WTC11 (cell line): Measurements from ENCODE around the gene RFTN1. TPM values are rescaled to one million over a fixed set of nuclear protein-coding genes. Genes with fewer than 3 reads are reported as not detected.

ENCODE experiments used
- ATAC-seq: fragments of 200-7000 bp; cut with Tn5 transposase; 2 replicates; pipeline ENCODE4 v1.10.0; 2021; ENCODE audit warnings: mild to moderate bottlenecking, moderate library complexity
- CTCF ChIA-PET: fragments of 300-600 bp; sonication (Branson Sonifier 250); formaldehyde crosslinking; loops from one replicate; lab custom pipeline; 2021; ENCODE audit warnings: antibody characterized with exemption; lab: Charles Lee
- POLR2A ChIA-PET: fragments of 350-600 bp; sonication (Branson Sonifier 250); formaldehyde crosslinking; loops from one replicate; lab custom pipeline; 2021; ENCODE audit warnings: antibody characterized with exemption; lab: Charles Lee
- DNase-seq: peaks from one replicate; pipeline ENCODE4 v3.0.0; 2021; ENCODE audit warnings: low spot score
- H3K27ac Mint-ChIP-seq: 2 replicates; pipeline ENCODE4 v1.8.0; 2021; ENCODE audit warnings: mixed read lengths
- H3K27me3 Mint-ChIP-seq: 2 replicates; pipeline ENCODE4 v1.8.0; 2021; ENCODE audit warnings: low read depth, mild to moderate bottlenecking, moderate library complexity, mixed read lengths
- H3K36me3 Mint-ChIP-seq: 2 replicates; pipeline ENCODE4 v1.8.0; 2021; ENCODE audit warnings: mixed read lengths
- H3K4me1 Mint-ChIP-seq: 2 replicates; pipeline ENCODE4 v1.8.0; 2022; ENCODE audit warnings: mixed read lengths
- H3K4me3 Mint-ChIP-seq: 2 replicates; pipeline ENCODE4 v1.8.0; 2021; ENCODE audit warnings: mild to moderate bottlenecking, moderate library complexity, mixed read lengths
- H3K9me3 Mint-ChIP-seq: 2 replicates; pipeline ENCODE4 v1.8.0; 2021; ENCODE audit warnings: mixed read lengths
- AFF4 ChIP-seq: sonication (generic); formaldehyde crosslinking; IDR thresholded peaks from 2 replicates; pipeline ENCODE4 v1.8.1; 2023; ENCODE audit warnings: mild to moderate bottlenecking, missing genetic modification reagents, borderline replicate concordance
- AR ChIP-seq: fragments of 250-450 bp; sonication (Bioruptor Pico); IDR thresholded peaks from 2 replicates; pipeline ENCODE4 v1.9.0; 2021; ENCODE audit warnings: mild to moderate bottlenecking
- ATF3 ChIP-seq: sonication (generic); formaldehyde crosslinking; conservative IDR thresholded peaks from 2 replicates; pipeline ENCODE4 v1.8.1; 2022; ENCODE audit warnings: mild to moderate bottlenecking, missing genetic modification reagents
- CTCF ChIP-seq: fragments of 200-600 bp; IDR thresholded peaks from 2 replicates; pipeline ENCODE4 v1.8.0; 2022; ENCODE audit warnings: antibody characterized with exemption
- E2F4 ChIP-seq: sonication (generic); formaldehyde crosslinking; IDR thresholded peaks from 2 replicates; pipeline ENCODE4 v1.8.1; 2022; ENCODE audit warnings: low read depth, mild to moderate bottlenecking, moderate library complexity, missing genetic modification reagents, borderline replicate concordance
- GABPB1 ChIP-seq: sonication (generic); formaldehyde crosslinking; IDR thresholded peaks from 2 replicates; pipeline ENCODE4 v1.8.1; 2023; ENCODE audit warnings: mild to moderate bottlenecking, missing genetic modification reagents
- HMGA2 ChIP-seq: fragments of 250-450 bp; sonication (Bioruptor Pico); IDR thresholded peaks from 2 replicates; pipeline ENCODE4 v1.4.0; 2021; ENCODE audit warnings: mild to moderate bottlenecking, moderate library complexity
- SMAD3 ChIP-seq: sonication (generic); formaldehyde crosslinking; IDR thresholded peaks from 2 replicates; pipeline ENCODE4 v1.8.0; 2022; ENCODE audit warnings: missing genetic modification reagents, mild to moderate bottlenecking, borderline replicate concordance
- TP53 ChIP-seq: sonication (generic); formaldehyde crosslinking; IDR thresholded peaks from 2 replicates; pipeline ENCODE4 v1.8.1; 2023; ENCODE audit warnings: mild to moderate bottlenecking, missing genetic modification reagents
- ZNF396 ChIP-seq: fragments of 250-450 bp; sonication (Bioruptor Pico); IDR thresholded peaks from 2 replicates; pipeline ENCODE4 v1.8.0; 2021; ENCODE audit warnings: mild to moderate bottlenecking, moderate library complexity, borderline replicate concordance
- ZNF512 ChIP-seq: sonication (generic); formaldehyde crosslinking; IDR thresholded peaks from 2 replicates; pipeline ENCODE4 v1.8.1; 2022; ENCODE audit warnings: missing genetic modification reagents, borderline replicate concordance
- total RNA-seq: library from RNA; stranded (reverse); gene quantifications from 3 replicates; pipeline ENCODE4 v1.2.3, GENCODE V29; 2021

The RFTN1 gene
- total RNA-seq, 1 experiment from 2014 or later: 3.8 TPM

GRCh38 chr3:16427103-16427965 is 86.2 kb downstream of the RFTN1 start:
- DNase-seq (no peak), ATAC-seq (no peak)
- POLR2A ChIA-PET: no interaction called here
- H3K4me1 Mint-ChIP-seq: peaks cover 7% of the 10 kb centered on the region; the same call in 1 of the 2 replicates
- H3K36me3 Mint-ChIP-seq: no peaks in the 10 kb centered on the region
- CTCF ChIA-PET: interaction anchor here (0.6 kb wide), 1 partner anchor 63 kb away, joined by 4 read pairs; no protein-coding TSS in a partner anchor
- H3K4me3 Mint-ChIP-seq: no peak overlapping the region
- H3K27ac Mint-ChIP-seq: no peak overlapping the region
- H3K9me3 Mint-ChIP-seq: no peaks in the 10 kb centered on the region
- no peaks in the 10 kb centered on the region for H3K27me3 Mint-ChIP-seq
- TF ChIP-seq CTCF: no peak
- TF ChIP-seq AFF4: no peak
- no peak for TF ChIP-seq GABPB1 (CRISPR knock-in tag)
- TF ChIP-seq ZNF512 (CRISPR knock-in tag): no peak

GRCh38 chr3:16426665-16427064 is 86.8 kb downstream of the RFTN1 start:
- H3K27me3 Mint-ChIP-seq: no peaks in the 10 kb centered on the region
- no peaks in the 10 kb centered on the region for H3K36me3 Mint-ChIP-seq
- TF ChIP-seq HMGA2 (CRISPR knock-in tag): no peak
- no peak for TF ChIP-seq AR (CRISPR knock-in tag)
- TF ChIP-seq E2F4: no peak
- no peak for TF ChIP-seq ATF3 (CRISPR knock-in tag)
- TF ChIP-seq SMAD3: no peak
- TF ChIP-seq ZNF396 (CRISPR knock-in tag): no peak
- TF ChIP-seq TP53 (CRISPR knock-in tag): no peak
- DNase-seq (no peak), ATAC-seq (no peak)
- ChIA-PET POLR2A (no interaction called here), CTCF (no interaction called here)
- H3K4me3 Mint-ChIP-seq: no peak overlapping the region
- no peaks in the 10 kb centered on the region for H3K9me3 Mint-ChIP-seq
- H3K27ac Mint-ChIP-seq: no peak overlapping the region
- H3K4me1 Mint-ChIP-seq: peaks cover 7% of the 10 kb centered on the region; the same call in 1 of the 2 replicates
